Esophagus squamous epithelium (tissue), 4 donors: ENCODE measurements around the gene FGGY.

Source experiments
- POLR2A ChIP-seq, 4 donors: fragments of 450-650 bp; IDR thresholded peaks; one replicate each; pipeline ENCODE4 v1.6.1; 2017; ENCODE audit warnings: antibody characterized with exemption in 4 of 4, mild to moderate bottlenecking in 4 of 4, moderate library complexity in 3 of 4
- TF ChIP-seq, protein P1 (sequence below), 6 experiments: fragments of 450-650 bp in 4 of 6; fragments of 200-600 bp in 2 of 6; sonication (generic) in 2 of 6; IDR thresholded peaks; one replicate each; pipeline ENCODE4 v1.5.1; 2016 to 2019; ENCODE audit warnings: antibody characterized with exemption in 6 of 6, mild to moderate bottlenecking in 4 of 6, moderate library complexity in 4 of 6

DNA sequence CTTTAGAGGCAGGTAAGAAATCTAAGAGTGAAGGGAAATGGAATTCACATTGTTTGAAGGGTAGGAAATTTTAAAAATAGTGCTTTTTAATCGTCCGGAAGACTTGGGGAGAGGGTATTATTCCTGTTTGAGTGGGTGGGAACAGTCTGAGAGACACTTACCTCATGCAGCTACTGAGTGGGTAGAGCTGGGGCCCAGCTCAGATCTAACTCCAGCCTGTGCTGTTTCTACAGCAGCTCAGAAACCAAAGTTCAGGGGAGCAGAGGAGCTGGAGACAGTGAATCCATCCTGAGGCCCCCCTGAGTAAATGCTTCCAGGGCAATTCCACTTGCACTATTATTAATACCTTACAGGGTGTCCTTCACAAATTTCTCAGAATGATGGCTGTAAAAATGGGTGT is 63.8 kb downstream of the FGGY start:
- TF ChIP-seq, protein P1, sequence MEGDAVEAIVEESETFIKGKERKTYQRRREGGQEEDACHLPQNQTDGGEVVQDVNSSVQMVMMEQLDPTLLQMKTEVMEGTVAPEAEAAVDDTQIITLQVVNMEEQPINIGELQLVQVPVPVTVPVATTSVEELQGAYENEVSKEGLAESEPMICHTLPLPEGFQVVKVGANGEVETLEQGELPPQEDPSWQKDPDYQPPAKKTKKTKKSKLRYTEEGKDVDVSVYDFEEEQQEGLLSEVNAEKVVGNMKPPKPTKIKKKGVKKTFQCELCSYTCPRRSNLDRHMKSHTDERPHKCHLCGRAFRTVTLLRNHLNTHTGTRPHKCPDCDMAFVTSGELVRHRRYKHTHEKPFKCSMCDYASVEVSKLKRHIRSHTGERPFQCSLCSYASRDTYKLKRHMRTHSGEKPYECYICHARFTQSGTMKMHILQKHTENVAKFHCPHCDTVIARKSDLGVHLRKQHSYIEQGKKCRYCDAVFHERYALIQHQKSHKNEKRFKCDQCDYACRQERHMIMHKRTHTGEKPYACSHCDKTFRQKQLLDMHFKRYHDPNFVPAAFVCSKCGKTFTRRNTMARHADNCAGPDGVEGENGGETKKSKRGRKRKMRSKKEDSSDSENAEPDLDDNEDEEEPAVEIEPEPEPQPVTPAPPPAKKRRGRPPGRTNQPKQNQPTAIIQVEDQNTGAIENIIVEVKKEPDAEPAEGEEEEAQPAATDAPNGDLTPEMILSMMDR (IDR thresholded peaks at IDR 0.05): no peak
- TF ChIP-seq POLR2A (IDR thresholded peaks at IDR 0.05): no peak
